GM19193 (cell line): ENCODE data around the gene DAGLA.
A peak's percentile ranks its signal among the peaks of the same experiment; 100 is the strongest.

Experiments used
- POLR2A ChIP-seq: IDR thresholded peaks from 4 replicates; pipeline ENCODE4 v1.6.1; 2011; ENCODE audit not compliant: insufficient read depth, insufficient read length; ENCODE audit errors: extremely low read depth

The DAGLA gene

DNA sequence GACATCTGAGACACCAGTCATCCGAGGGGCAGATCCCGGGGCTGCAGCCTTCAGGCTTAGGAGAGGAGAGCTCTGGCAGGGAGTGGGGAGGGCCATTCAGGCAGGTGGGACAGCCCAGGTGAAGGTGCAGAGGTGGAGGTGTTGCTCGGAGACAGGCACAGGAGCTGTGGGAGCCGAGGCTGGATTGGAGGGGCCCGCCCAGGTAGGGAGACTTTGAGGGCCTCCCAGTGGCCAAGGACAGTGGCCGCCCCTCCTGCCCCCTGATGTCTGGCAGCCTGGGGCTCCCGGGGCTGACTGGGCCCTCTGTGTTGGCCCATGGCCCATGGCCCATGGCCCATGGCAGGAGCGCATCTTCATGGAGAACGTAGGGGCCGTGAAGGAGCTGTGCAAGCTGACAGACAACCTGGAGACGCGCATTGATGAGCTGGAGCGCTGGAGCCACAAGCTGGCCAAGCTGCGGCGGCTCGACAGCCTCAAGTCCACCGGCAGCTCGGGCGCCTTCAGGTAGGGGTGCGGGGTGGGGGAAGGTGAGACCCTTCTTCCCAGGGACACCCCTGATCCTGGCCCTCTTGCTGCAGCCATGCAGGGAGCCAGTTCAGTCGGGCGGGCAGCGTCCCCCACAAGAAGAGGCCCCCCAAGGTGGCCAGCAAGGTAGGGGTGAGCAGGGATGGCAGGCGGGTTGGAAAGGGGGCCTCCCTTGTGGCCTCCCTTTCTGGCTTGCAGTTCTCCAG, 98.9 kb downstream of the DAGLA start:
- no peak for TF ChIP-seq POLR2A

DNA sequence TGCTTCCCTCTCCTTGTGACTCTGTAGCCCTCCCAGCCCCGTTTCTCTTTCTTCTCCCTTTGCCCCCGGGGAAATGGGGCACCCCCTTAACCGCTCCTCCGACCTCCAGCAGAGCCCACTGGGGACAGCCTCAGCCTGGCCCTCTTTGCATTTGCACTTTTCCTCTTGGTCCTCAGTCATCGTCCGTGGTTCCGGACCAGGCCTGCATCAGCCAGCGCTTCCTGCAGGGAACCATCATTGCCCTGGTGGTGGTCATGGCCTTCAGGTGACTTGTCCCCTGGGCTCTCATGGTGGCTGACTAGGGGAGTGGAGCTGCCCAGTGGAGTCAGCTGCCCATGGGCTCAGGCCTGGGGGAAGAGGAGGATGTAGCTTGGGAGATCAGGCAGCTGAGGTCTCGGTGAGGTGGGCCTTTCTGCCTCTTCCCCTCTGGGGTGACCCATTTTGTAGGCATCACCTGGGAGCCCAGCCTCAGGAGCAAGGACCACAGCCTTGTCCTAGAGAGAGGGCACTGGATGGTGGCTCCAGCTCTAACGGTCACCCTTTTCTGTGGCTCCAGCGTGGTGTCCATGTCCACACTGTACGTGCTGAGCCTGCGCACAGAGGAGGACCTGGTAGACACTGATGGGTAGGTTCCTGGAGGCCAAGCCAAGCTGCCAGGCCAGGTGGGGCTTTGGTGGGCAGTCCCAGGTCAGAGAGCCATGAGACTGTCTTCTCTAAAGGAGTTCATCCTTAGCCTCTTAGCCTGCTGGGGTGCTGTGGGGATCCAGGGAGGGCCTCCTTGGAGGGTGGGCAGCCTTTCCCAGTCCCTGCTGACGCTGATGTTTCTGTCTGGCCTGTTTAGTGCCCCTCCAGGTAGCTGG, 99.7 kb downstream of the DAGLA start:
- TF ChIP-seq POLR2A, result no peak

DNA sequence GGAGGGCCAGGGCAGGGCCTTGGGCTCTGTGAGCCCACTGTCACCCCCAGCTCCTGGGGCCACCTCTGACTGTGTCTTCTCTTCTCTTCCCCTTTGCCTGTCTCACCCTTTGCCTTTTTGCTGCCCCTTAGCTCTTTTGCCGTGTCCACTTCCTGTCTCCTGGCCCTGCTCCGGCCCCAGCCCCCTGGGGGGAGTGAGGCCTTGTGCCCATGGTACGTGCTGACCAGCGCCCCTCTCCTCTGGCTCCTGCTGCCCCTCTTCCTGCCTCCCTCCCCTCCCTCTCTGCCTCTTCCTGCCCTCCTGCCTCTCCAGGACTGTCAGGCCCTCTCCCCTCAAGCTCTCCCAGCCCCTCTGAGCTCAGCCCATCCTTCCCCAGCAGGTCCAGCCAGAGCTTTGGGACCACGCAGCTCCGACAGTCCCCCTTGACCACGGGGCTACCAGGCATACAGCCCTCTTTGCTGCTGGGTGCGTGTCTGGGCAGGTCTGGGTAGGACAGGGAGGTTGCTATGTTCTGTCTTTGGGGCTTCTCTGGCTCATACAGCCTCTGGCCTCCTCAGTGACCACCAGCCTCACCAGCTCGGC, 100.5 kb downstream of the DAGLA start:
- TF ChIP-seq POLR2A, result no peak

DNA sequence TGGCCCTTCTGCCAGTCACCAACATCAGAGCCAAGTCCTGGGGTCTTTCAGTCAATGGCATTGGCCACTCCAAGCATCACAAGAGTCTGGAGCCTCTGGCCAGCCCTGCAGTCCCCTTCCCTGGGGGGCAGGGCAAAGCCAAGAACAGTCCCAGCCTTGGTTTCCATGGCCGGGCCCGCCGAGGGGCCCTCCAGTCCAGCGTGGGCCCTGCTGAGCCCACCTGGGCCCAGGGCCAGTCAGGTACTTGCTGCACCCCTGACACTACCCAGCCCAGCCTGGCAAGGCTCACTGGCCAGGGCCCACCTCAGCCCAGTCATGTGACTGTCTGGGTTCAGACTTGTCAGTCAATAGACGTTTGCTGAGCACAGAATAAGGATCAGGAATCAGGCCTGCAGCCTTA, 101.4 kb downstream of the DAGLA start:
- TF ChIP-seq POLR2A, result no peak

DNA sequence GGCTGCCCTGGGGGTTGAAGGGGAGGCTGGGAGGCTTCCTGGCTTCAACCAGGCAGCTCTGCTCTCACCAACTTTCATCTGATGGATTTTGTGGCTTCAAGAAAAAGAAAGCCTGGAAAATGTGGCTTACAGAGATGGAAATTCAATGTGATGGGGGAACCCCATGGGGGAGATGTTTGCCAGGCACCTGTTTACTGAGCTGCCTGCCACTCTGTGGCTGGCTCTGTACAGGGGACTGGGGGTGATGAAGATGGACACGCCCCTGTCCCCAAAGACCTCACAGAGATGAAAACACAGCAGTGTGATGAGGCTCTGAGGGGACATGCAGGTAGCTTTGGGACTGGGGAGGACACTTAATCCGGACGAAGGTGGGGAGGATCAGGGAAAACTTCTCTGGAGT, 102.1 kb downstream of the DAGLA start:
- no peak for TF ChIP-seq POLR2A

DNA sequence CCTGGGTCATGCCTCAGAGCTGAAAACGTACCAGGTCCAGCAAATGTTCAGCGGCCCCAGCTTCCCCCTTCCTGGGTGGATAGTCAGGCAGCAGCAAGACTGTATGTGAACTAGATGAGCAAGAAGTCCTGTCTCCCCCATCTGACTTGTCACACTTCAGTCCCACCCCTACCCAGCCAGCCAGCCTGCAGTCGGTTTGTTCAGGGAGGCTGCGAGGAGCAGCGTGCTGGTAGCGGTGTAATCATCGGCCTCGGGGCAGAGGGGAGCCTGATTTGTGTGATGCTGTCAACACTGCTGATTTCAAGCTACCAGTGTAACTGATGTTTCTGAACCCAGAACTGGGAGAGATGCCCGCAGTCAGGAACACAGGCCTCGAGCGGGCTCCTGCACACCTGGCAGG, 102.7 kb downstream of the DAGLA start:
- TF ChIP-seq POLR2A, result no peak

DNA sequence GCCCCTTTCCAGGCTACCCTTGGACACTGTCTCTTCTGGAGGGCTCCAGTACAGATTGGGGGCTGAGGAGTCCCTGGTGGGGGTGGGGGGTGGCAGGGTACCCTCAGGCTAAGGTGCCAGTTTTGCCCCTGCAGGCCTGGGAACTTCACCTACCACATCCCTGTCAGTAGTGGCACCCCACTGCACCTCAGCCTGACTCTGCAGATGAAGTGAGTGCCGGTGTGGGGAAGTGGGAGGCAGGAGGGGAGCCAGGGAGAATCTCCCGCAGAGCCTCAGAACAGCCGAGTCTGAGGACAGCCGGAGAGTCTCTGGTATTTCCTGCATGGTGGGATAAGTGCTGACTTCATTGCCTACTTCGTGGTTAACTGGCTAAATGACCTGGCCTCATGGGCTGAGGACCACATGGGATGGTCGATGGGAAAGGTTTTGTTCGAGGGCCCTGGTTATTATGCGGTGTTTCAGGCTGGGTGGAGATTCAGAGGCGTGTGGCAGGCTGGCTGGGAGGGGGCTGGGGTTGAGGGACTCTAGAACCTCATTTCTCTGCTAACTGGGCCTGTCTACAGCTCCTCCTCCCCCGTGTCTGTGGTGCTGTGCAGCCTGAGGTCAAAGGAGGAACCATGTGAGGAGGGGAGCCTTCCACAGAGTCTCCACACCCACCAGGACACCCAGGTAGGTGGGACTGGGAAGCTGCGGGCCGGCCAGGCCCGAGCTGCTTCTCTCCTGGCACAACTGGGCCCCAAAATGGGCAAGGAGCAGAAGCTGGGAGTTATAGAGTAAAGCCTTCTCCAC, 103.7 kb downstream of the DAGLA start:
- TF ChIP-seq POLR2A, result peak; percentile 4

DNA sequence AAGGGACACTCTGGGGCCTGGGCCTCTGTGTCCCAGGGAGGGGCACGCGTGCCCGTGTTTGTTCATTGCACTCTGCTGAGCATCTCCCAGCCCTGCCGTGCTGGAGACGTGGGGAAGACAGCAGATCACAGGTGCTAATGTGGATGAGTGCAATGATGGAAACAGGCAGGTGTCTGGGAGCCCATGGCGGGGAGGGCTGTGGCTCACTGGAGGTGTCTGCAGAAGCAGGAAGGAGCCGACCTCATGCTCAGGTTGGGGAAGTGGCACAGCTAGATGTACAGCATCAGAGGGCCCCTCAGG, 104.3 kb downstream of the DAGLA start:
- TF ChIP-seq POLR2A, result no peak

DNA sequence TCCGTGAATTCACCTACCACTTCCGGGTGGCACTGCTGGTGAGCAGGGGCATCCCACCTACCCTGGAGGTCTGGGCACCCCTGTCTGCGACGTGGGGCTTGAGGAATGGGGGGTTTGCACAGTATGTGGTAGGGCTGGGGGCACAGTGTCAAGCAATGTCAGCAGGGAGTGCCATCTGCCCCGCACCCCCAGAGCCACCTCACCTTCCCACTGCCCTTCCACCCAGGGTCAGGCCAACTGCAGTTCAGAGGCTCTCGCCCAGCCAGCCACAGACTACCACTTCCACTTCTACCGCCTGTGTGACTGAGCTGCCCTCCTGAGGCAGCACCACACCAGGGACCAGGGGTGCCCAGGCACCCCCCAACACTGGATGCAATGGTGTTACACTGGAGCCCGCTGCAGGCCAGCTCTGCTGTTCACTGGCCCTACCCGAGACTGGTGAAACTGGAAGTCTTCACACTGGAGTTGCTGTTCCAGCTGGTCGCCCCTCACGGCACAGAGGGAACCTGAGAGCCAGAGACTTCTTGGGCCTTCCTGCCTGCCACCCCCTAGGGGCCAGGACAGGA, 105.7 kb downstream of the DAGLA start:
- TF ChIP-seq POLR2A, result no peak

DNA sequence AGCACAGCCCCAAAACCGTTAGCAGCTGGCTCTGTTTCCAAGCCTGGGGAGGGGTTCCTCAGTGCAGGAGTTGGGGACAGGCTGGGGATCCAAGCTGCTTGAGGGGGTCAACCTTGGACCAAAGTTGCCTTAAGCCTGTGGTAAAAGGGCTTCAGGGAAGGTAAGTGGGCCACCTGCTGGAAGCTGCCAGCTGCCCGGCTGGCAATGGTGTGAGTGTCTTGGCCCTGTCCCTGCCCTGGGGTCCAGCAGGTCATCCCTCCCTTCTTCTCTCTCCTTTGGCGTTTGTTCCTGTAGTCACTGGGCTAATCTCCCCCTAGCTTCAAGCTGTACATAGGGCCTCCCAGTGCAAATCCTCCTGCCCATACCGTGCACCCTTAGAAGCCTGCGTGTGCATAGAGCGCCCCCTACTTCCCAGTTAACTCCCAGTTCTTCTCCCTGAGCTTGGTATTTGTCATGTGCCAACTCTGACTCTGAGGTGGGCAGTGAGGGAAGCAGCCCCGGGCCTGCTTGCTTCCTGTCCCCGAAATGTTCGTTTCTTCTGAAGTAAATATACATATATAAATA, 107.8 kb downstream of the DAGLA start:
- no peak for TF ChIP-seq POLR2A

DNA sequence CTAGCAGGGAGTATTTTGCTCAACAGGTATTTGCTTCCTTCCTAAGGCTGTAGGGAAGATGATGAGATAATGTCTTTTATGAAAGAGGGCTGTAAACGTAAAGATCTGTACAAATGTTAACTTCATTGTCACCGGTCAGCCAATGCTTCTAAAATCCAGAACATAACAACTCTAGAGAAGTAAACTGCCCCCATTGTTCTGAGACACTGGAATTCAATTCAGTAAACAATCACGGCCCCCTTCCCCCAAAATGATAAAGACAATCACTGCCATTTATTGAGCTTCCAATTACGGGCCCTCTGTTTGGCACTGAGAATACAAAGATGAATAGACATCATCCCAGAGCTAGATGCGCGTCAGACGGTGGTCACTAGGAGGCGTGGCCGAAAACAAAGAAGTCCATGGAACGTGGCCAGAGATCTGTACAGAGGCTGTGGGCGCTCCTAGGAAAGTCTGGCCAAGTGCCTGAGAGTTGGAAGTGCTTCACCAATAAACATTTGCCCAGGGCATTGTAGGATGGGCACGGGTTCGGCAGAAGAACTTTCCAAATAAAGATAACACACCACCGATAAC, 111.6 kb downstream of the DAGLA start:
- TF ChIP-seq POLR2A, result no peak

DNA sequence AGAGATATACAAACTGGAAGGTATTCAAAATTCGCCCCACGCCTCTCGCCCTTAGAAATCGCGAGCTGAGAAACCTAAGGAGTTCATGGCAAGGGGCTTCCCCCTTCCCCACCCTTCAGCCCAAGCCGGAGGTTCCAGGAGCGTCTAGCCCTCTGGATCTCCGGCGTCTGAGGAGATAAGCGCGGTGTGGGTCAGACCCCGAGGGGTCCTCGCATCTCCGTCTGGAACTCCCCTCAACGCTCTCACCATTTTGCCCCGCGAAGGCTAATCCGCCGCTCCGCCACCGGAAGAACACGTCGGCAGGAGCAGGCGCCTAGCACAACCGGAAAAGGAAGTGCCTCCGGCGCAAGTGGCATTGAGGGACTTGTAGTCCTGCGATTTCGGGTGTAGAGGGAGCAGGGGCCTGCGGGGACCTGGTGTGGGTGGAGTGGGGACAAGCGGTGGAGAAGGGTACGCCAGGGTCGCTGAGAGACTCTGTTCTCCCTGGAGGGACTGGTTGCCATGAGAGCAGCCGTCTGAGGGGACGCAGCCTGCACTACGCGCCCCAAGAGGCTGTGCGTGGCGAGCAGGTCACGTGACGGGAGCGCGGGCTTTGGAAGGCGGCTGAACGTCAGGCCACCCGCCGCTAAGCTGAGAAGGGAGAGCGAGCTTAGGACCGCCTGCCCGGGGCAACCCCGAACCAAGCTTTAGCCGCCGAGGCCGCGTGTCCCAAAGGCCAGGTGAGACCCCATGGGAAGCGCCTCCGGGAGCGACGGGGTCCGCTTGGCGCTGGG, 112.3 kb downstream of the DAGLA start, which contains the start of the genes FEN1 and TMEM258:
Gene FEN1, plus strand, starts transcription at position 602 of the 773 bp plus-strand sequence. CDS start 2,451 bp downstream, outside the sequence.
Gene TMEM258, minus strand, starts transcription at position 290 of the 773 bp plus-strand sequence. Its CDS starts 41 bp downstream, at position 249.
- peak; percentile 95 for TF ChIP-seq POLR2A

DNA sequence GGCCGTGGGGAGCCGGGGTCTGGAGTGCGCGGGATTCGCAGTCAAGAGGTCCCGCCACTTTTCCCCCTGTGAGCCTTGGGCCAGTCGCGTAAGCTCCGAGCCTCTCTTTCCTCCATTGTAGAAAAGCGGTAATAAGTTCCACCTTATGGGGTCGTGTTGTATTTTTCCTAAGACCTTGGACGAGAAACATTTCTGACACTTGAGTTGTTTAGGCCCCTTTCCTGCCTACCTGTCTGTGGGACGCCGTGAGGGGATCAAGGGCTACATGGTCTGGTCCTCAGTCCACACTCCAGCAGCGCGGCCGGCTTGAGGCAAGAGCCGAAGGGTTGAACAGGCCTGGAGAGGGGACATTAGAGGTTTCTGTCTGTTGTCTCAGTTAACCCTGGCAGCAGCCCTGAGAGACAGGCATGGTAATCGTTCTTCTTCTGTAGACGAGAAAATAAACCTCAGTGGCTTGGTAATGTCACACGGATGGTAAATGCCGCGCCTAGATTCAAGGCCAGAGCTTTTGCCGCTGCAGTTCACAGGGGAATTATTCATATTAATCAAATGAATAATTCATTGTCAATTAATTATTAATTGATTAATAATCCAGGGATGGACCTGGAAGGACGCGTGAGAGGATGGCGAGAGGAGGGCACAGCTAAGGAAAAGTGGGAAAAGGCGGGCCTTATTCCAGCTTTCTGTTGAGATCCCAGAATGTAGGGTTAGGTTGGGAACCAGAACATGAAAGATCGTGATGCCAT, 113.1 kb downstream of the DAGLA start:
- no peak for TF ChIP-seq POLR2A

DNA sequence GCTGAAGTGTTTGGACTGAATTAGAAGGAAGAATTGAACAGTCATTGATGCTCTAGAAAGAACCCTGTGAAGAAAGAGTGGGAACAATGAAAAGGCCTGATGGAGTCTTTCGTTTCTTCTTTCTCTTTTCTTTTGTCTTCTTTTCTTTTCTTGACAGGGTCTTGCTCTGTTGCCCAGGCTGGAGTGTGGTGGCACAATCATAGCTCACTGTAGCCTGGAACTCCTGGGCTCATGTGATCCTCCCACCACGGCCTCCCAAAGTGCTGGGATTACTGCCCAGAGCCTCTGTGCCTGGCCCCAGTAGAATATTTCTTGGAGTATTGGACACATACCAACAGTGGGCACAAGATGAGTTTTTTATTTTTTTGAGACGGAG, 113.6 kb downstream of the DAGLA start:
- TF ChIP-seq POLR2A, result no peak
